Loucy (cell line): ENCODE data around the gene PAQR4.

Experiments used
- EZH2phosphoT487 ChIP-seq: fragments of 200-600 bp; IDR thresholded peaks from 2 replicates; pipeline ENCODE4 v1.6.1; 2018; ENCODE audit warnings: antibody characterized with exemption, mild to moderate bottlenecking, moderate library complexity, borderline replicate concordance
- TF ChIP-seq, protein P1 (sequence below): fragments of 200-600 bp; sonication (generic); conservative IDR thresholded peaks from 2 replicates; pipeline ENCODE4 v1.5.1; 2014; ENCODE audit warnings: mild to moderate bottlenecking, antibody characterized with exemption, low read length

DNA sequence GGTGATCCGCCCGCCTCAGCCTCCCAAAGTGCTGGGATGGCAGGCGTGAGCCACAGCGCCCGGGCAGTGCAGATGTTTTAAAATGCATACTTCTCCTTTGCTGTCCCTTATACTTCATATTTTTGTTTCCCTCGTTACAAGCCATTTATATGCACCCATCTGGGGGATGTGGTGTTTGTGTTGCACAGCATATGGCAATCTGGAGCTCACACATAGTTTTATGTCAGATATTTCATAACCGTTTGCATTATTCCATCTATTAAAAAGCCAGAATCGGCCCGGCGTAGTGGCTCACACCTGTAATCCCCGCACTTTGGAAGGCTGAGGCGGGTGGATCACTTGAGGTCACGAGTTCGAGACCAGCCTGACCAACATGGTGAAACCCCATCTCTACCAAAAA, 45.7 kb upstream of the PAQR4 start:
- TF ChIP-seq, protein P1, sequence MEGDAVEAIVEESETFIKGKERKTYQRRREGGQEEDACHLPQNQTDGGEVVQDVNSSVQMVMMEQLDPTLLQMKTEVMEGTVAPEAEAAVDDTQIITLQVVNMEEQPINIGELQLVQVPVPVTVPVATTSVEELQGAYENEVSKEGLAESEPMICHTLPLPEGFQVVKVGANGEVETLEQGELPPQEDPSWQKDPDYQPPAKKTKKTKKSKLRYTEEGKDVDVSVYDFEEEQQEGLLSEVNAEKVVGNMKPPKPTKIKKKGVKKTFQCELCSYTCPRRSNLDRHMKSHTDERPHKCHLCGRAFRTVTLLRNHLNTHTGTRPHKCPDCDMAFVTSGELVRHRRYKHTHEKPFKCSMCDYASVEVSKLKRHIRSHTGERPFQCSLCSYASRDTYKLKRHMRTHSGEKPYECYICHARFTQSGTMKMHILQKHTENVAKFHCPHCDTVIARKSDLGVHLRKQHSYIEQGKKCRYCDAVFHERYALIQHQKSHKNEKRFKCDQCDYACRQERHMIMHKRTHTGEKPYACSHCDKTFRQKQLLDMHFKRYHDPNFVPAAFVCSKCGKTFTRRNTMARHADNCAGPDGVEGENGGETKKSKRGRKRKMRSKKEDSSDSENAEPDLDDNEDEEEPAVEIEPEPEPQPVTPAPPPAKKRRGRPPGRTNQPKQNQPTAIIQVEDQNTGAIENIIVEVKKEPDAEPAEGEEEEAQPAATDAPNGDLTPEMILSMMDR, result no peak
- no peak for TF ChIP-seq EZH2phosphoT487
